GOT3 (cell line): ENCODE data around the gene RBM28.

Source experiments
- DNase-seq: peaks from one replicate; lab custom pipeline; 2025; ENCODE audit warnings: mixed read lengths; lab: John Stamatoyannopoulos, UW

RBM28 gene

DNA sequence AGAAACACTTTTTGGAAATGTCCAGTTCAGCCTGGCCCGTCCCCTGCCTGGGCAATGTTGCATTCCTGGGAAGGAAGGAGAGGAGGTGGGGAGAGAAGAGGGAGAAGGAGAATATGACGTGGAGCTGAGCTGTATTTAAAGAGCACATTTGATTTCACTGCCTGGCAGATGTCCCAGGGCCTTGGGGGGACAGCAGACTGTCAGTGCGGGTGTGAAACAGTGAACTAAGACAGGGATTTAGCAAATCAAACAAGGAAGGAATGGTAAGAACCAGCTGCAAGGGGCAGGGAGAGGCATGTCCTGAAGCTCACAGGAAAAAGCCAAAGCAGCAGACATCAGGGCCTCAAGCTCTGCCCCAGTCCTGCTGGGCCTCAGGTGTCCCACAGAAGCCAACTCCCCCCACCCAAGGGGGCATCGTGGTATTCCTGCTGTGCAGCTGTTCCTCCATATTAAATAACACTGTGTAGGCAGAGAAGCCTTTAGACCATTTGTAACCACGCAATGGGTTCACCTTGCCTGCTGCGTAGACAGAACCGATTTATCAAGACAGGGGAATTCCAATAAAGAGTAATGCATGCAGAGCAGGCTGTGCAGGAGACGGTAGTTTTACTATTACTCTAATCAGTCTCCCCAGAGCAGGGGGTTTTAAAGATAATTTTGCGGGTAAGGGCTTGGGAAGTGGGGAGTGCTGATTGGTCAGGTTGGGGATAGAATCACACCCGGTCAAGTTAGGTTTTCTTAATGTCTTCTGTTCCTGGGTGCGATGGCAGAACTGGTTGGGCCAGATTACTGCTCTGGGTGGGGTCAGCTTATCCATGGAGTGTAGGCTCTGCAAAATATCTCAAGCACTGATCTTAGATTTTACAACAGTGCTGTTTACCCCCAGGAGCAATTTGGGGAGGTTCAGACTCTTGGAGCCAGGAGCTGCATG lies 84.3 kb downstream of the RBM28 start:
- DNase-seq, result no peak

DNA sequence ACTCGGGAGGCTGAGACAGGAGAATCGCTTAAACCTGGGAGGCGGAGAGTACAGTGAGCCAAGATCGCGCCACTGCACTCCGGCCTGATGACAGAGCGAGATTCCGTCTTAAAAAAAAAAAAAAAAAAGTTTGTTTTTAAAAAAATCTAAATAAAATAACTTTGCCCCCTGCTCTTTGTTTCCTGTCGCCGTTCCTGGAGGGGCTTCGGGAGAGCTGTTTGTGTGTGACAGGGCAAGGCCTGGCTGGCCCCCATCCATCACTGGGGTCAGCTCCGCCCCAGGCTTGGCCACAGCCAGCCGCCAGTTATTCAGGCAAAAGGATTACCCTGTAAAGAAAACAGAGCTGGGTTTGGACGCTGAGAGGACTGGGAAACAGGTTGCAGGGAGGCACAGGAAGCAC lies 86.2 kb downstream of the RBM28 start:
- no peak for DNase-seq

DNA sequence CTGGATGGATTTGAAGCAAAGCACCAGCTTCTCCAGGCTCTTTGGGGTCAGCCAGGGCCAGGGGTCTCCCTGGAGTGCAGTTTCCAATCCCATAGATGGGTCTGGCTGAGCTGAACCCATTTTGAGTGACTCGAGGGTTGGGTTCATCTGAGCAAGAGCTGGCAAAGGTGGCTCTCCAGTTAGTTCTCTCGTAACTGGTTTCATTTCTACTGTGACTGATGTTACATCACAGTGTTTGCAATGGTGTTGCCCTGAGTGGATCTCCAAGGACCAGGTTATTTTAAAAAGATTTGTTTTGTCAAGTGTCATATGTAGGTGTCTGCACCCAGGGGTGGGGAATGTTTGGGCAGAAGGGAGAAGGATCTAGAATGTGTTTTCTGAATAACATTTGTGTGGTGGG lies 88.4 kb downstream of the RBM28 start:
- no peak for DNase-seq

DNA sequence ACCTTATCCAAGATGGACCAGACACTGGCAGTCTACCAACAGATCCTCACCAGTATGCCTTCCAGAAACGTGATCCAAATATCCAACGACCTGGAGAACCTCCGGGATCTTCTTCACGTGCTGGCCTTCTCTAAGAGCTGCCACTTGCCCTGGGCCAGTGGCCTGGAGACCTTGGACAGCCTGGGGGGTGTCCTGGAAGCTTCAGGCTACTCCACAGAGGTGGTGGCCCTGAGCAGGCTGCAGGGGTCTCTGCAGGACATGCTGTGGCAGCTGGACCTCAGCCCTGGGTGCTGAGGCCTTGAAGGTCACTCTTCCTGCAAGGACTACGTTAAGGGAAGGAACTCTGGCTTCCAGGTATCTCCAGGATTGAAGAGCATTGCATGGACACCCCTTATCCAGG lies 89.2 kb downstream of the RBM28 start:
- DNase-seq, result no peak

- DNase-seq, result no peak
Measured at GRCh38 chr7:128253701-128254100, 90.0 kb downstream of the RBM28 start.

- no peak for DNase-seq
Measured at GRCh38 chr7:128251337-128251736, 92.4 kb downstream of the RBM28 start.
